ENCODE measurements around the gene KCP. TPM values are rescaled to one million over a fixed set of nuclear protein-coding genes. Genes with fewer than 3 reads are reported as not detected.

The KCP gene
- total and polyA plus RNA-seq, 8 donors = 1.5 to 9.8 (median 7.0) TPM

- Histone ChIP-seq H3K4me3 (peak overlapping the region; percentile 0 to 34), H3K27ac (peak overlapping the region in 1 of 2 donors; percentile 72), H3K36me3 (no peaks in the 10 kb centered on the region), H3K4me1 (peaks cover 12 to 31% of the 10 kb centered on the region in 2 donors), H3K9me3 (no peaks in the 10 kb centered on the region), H3K27me3 (peaks cover 14 to 70% of the 10 kb centered on the region in 2 donors)
- intact Hi-C loops (cut with DNase I) = no loop called here
- no peak for TF ChIP-seq CTCF (IDR thresholded peaks at IDR 0.05)
- ATAC-seq (peak; percentile 3), DNase-seq (peak; percentile 35 to 73 (median 62))
Measured at GRCh38 chr7:128831994-128832879, 78.3 kb downstream of the KCP start.

GRCh38 chr7:128831178-128831993, 79.1 kb downstream of the KCP start:
- peak; percentile 3 for ATAC-seq
- Histone ChIP-seq H3K36me3 (no peaks in the 10 kb centered on the region), H3K27me3 (peaks cover 14 to 77% of the 10 kb centered on the region in 2 donors), H3K4me3 (peak overlapping the region; percentile 34 to 47), H3K4me1 (peaks cover 12 to 31% of the 10 kb centered on the region in 2 donors), H3K9me3 (no peaks in the 10 kb centered on the region), H3K27ac (peak overlapping the region in 1 of 2 donors; percentile 72)
- no peak for TF ChIP-seq CTCF (IDR thresholded peaks at IDR 0.05)
- intact Hi-C loops (cut with DNase I) = no loop called here
- peak; percentile 30 to 84 (median 56) for DNase-seq

GRCh38 chr7:128830231-128831177, 80.0 kb downstream of the KCP start, which contains the start of gene FLNC:
TSS of gene FLNC (plus strand) at chr7:128830406. CDS start at chr7:128830638, 232 bp downstream.
- no peak for TF ChIP-seq CTCF (IDR thresholded peaks at IDR 0.05)
- Histone ChIP-seq H3K9me3 (no peaks in the 10 kb centered on the region), H3K27me3 (peaks cover 14 to 77% of the 10 kb centered on the region in 2 donors), H3K36me3 (no peaks in the 10 kb centered on the region), H3K27ac (peak within 1 kb of the TSS in 1 of 2 donors; percentile 8), H3K4me3 (peak within 1 kb of the TSS; percentile 34 to 47), H3K4me1 (peaks cover 12 to 31% of the 10 kb centered on the region in 2 donors)
- DNase-seq (peak in 3 of 4 donors; percentile 51 to 85 (median 76)), ATAC-seq (peak; percentile 55)
- intact Hi-C loops (cut with DNase I) = no loop called here

GRCh38 chr7:128829391-128830166, 80.9 kb downstream of the KCP start:
- no peak overlapping the region for H3K4me3 ChIP-seq
- no peak for TF ChIP-seq CTCF (IDR thresholded peaks at IDR 0.05)
- no peak for ATAC-seq
- peaks cover 14 to 77% of the 10 kb centered on the region in 2 donors for H3K27me3 ChIP-seq
- intact Hi-C loops (cut with DNase I) = no loop called here
- H3K4me1 ChIP-seq = peaks cover 12 to 31% of the 10 kb centered on the region in 2 donors
- peak in 1 of 4 donors; percentile 33 for DNase-seq
- no peaks in the 10 kb centered on the region for H3K9me3 ChIP-seq
- no peaks in the 10 kb centered on the region for H3K36me3 ChIP-seq
- no peak overlapping the region for H3K27ac ChIP-seq
